Measurements from ENCODE around the gene MAZ. TPM values are rescaled to one million over a fixed set of nuclear protein-coding genes. Genes with fewer than 3 reads are reported as not detected.

MAZ gene
- polyA plus RNA-seq, 3 donors: 14.2 to 137 (median 18.8) TPM

DNA sequence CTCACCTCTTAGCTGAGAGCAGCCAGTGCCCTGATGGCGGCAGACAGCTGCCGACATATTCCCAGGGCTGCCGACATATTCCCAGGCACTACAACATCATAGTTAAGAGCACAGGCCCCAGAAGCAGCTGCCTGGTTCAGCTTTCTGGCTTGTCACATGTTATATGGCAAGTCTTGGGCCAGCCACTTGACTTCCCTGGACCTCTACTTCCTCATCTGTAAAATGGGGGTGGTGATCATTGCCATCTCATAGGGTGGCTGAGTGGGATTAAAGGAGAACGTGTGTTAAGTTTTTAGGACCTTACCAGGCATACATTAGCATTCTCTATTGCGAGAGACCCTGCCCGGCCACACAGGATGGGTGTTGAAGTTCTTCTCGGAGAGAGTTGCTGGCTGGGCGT lies 37.6 kb downstream of the MAZ start:
- H3K4me3 Mint-ChIP-seq: no peak overlapping the region

DNA sequence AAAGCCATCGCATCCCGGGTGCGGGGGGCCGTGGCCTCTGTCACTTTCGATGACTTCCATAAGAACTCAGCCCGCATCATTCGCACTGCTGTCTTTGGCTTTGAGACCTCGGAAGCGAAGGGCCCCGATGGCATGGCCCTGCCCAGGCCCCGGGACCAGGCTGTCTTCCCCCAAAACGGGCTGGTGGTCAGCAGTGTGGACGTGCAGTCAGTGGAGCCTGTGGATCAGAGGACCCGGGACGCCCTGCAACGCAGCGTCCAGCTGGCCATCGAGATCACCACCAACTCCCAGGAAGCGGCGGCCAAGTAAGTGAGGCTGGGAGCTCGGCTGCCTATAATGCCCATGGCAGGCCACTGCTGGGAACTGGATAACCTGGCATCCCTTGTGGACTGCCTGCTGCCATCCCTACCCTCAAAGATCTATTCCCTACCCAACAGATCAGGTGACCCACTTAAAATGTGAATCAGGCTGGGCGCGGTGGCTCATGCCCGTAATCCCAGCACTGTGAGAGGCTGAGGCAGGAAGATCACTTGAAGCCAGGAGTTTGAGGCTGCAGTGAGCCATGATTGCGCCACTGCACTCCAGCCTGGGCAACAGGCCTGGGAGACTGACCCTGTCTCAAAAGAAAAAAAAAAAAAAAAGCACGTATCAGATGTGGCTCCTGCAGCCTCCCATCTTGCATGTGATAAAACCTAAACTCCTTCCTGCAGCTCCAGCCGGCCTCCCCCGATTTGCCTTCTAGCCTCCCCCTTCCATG lies 38.4 kb downstream of the MAZ start:
- H3K27me3 ChIP-seq (ENCODE audit: control insufficient read depth in 2 of 2, insufficient read depth in 2 of 2, low read length in 2 of 2): no peaks in the 10 kb centered on the region
- H3K79me2 ChIP-seq (ENCODE audit: insufficient read depth, low read length): no peaks in the 10 kb centered on the region
- H3K27ac Mint-ChIP-seq: peak overlapping the region in 1 of 7 donors; percentile 13
- no peak overlapping the region for H3K4me3 ChIP-seq (replicated peaks in 1 of 3; ENCODE audit: low read depth in 2 of 3, low read length in 3 of 3)
- WGBS (ENCODE audit: insufficient coverage): 97% methylated on average over 26 of the region's 28 CpGs
- intact Hi-C loops (cut with micrococcal nuclease): loop anchor here in 1 of 2 donors (5.0 kb wide), 2 partner anchors 37 to 152 kb away; partner anchors contain the start of gene MAZ
- peaks cover 74 to 94% of the 10 kb centered on the region in 2 donors for H3K36me3 Mint-ChIP-seq
- H3K27me3 Mint-ChIP-seq (ENCODE audit: low read depth in 3 of 3): peaks cover 0 to 2% (median 1%) of the 10 kb centered on the region in 3 donors
- TF ChIP-seq, protein P1, sequence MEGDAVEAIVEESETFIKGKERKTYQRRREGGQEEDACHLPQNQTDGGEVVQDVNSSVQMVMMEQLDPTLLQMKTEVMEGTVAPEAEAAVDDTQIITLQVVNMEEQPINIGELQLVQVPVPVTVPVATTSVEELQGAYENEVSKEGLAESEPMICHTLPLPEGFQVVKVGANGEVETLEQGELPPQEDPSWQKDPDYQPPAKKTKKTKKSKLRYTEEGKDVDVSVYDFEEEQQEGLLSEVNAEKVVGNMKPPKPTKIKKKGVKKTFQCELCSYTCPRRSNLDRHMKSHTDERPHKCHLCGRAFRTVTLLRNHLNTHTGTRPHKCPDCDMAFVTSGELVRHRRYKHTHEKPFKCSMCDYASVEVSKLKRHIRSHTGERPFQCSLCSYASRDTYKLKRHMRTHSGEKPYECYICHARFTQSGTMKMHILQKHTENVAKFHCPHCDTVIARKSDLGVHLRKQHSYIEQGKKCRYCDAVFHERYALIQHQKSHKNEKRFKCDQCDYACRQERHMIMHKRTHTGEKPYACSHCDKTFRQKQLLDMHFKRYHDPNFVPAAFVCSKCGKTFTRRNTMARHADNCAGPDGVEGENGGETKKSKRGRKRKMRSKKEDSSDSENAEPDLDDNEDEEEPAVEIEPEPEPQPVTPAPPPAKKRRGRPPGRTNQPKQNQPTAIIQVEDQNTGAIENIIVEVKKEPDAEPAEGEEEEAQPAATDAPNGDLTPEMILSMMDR (IDR thresholded peaks at IDR 0.05): no peak
- no peak for DNase-seq
- H3K4me1 ChIP-seq (ENCODE audit: control insufficient read depth in 1 of 2, insufficient read depth in 2 of 2, low read length in 2 of 2): no peaks in the 10 kb centered on the region
- H3K36me3 ChIP-seq (replicated peaks in 1 of 2; ENCODE audit: control insufficient read depth in 1 of 2, insufficient read depth in 2 of 2, low read length in 2 of 2): peaks cover 77 to 90% of the 10 kb centered on the region in 2 donors
- H3K9ac ChIP-seq (ENCODE audit: insufficient read depth, low read length, poor library complexity, severe bottlenecking): no peak overlapping the region
- H4K20me1 ChIP-seq (ENCODE audit: insufficient read depth, low read length): peaks cover 66% of the 10 kb centered on the region
- no peaks in the 10 kb centered on the region for H3K4me1 Mint-ChIP-seq
- H3K9me3 Mint-ChIP-seq: peaks cover 0 to 2% (median 0%) of the 10 kb centered on the region in 7 donors
- H3K27ac ChIP-seq (ENCODE audit: low read depth in 1 of 2, low read length in 2 of 2): no peak overlapping the region
- no peak overlapping the region for H3K4me2 ChIP-seq (replicated peaks; ENCODE audit: extremely low read depth, low read length, poor library complexity, severe bottlenecking)
- H3K9me3 ChIP-seq (replicated peaks in 1 of 2; ENCODE audit: control insufficient read depth in 1 of 2, insufficient read depth in 1 of 2, low read length in 2 of 2): no peaks in the 10 kb centered on the region
- no peak overlapping the region for H2AFZ ChIP-seq (ENCODE audit: insufficient read depth, low read depth, low read length, poor library complexity, severe bottlenecking)
- H3K4me3 Mint-ChIP-seq: no peak overlapping the region

More for the DNA sequence above, 37.6 kb downstream of the MAZ start:
- Mint-ChIP-seq H3K27me3 (ENCODE audit: low read depth in 3 of 3) (peaks cover 0 to 1% (median 0%) of the 10 kb centered on the region in 3 donors), H3K27ac (peak overlapping the region in 1 of 7 donors; percentile 40), H3K36me3 (peaks cover 77 to 94% of the 10 kb centered on the region in 2 donors), H3K4me1 (no peaks in the 10 kb centered on the region), H3K9me3 (peaks cover 0 to 2% (median 0%) of the 10 kb centered on the region in 7 donors)
- no peak overlapping the region for H3K4me3 ChIP-seq (replicated peaks in 1 of 3; ENCODE audit: low read depth in 2 of 3, low read length in 3 of 3)
- no peak overlapping the region for H3K27ac ChIP-seq (ENCODE audit: low read depth in 1 of 2, low read length in 2 of 2)
- H3K4me2 ChIP-seq (replicated peaks; ENCODE audit: extremely low read depth, low read length, poor library complexity, severe bottlenecking): no peak overlapping the region
- peaks cover 73% of the 10 kb centered on the region for H4K20me1 ChIP-seq (ENCODE audit: insufficient read depth, low read length)
- H2AFZ ChIP-seq (ENCODE audit: insufficient read depth, low read depth, low read length, poor library complexity, severe bottlenecking): no peak overlapping the region
- H3K36me3 ChIP-seq (replicated peaks in 1 of 2; ENCODE audit: control insufficient read depth in 1 of 2, insufficient read depth in 2 of 2, low read length in 2 of 2): peaks cover 84 to 91% of the 10 kb centered on the region in 2 donors
- H3K9ac ChIP-seq (ENCODE audit: insufficient read depth, low read length, poor library complexity, severe bottlenecking): no peak overlapping the region
- DNase-seq: no peak
- no peaks in the 10 kb centered on the region for H3K9me3 ChIP-seq (replicated peaks in 1 of 2; ENCODE audit: control insufficient read depth in 1 of 2, insufficient read depth in 1 of 2, low read length in 2 of 2)
- WGBS (ENCODE audit: insufficient coverage): 94% methylated on average over 6 of the region's 8 CpGs
- H3K79me2 ChIP-seq (ENCODE audit: insufficient read depth, low read length): no peaks in the 10 kb centered on the region
- intact Hi-C loops (cut with micrococcal nuclease): no loop called here
- no peaks in the 10 kb centered on the region for H3K4me1 ChIP-seq (ENCODE audit: control insufficient read depth in 1 of 2, insufficient read depth in 2 of 2, low read length in 2 of 2)
- no peaks in the 10 kb centered on the region for H3K27me3 ChIP-seq (ENCODE audit: control insufficient read depth in 2 of 2, insufficient read depth in 2 of 2, low read length in 2 of 2)
- TF ChIP-seq, protein P1 (IDR thresholded peaks at IDR 0.05): no peak

Data from CD14-positive monocyte (primary cell).